ENCODE measurements around the gene PFKFB3. TPM values are rescaled to one million over a fixed set of nuclear protein-coding genes. Genes with fewer than 3 reads are reported as not detected.
A peak's percentile ranks its signal among the peaks of the same experiment; 100 is the strongest.

PFKFB3 gene
- total and polyA plus RNA-seq, 5 donors from 2014 or later: 2.8 to 96.3 (median 4.2) TPM

GRCh38 chr10:6217611-6218010 is 14.9 kb downstream of the PFKFB3 start:
- no peak for DNase-seq
- no peak overlapping the region for H3K27ac ChIP-seq (ENCODE audit: insufficient read depth, low read length, poor library complexity, severe bottlenecking)
- no peaks in the 10 kb centered on the region for H3K4me1 ChIP-seq (ENCODE audit: control insufficient read depth, insufficient read depth, low read length, poor library complexity, severe bottlenecking)
- H3K36me3 ChIP-seq (ENCODE audit: control insufficient read depth, insufficient read depth, low read length): peaks cover 86% of the 10 kb centered on the region
- ATAC-seq (ENCODE audit: low read depth in 2 of 2): no peak
- H3K36me3 Mint-ChIP-seq: peaks cover 39% of the 10 kb centered on the region
- no peaks in the 10 kb centered on the region for H3K27me3 Mint-ChIP-seq
- H3K4me3 ChIP-seq (ENCODE audit: low read depth, low read length): no peak overlapping the region
- no peaks in the 10 kb centered on the region for H3K9me3 Mint-ChIP-seq
- peaks cover 0 to 6% (median 2%) of the 10 kb centered on the region in 4 donors for H3K4me1 Mint-ChIP-seq
- no peak overlapping the region for H3K27ac Mint-ChIP-seq
- no peaks in the 10 kb centered on the region for H3K9me3 ChIP-seq (ENCODE audit: control insufficient read depth in 2 of 2, low read length in 2 of 2)
- no peaks in the 10 kb centered on the region for H3K27me3 ChIP-seq (ENCODE audit: control insufficient read depth, insufficient read depth, low read length)
- H3K4me3 Mint-ChIP-seq: no peak overlapping the region

GRCh38 chr10:6218692-6219493 is 16.2 kb downstream of the PFKFB3 start:
- Mint-ChIP-seq H3K27ac (peak overlapping the region in 1 of 3 donors; percentile 9), H3K9me3 (no peaks in the 10 kb centered on the region), H3K27me3 (no peaks in the 10 kb centered on the region), H3K4me3 (no peak overlapping the region), H3K4me1 (no peaks in the 10 kb centered on the region), H3K36me3 (peaks cover 35% of the 10 kb centered on the region)
- no peaks in the 10 kb centered on the region for H3K4me1 ChIP-seq (ENCODE audit: control insufficient read depth, insufficient read depth, low read length, poor library complexity, severe bottlenecking)
- ATAC-seq (ENCODE audit: low read depth in 2 of 2): no peak
- no peaks in the 10 kb centered on the region for H3K9me3 ChIP-seq (ENCODE audit: control insufficient read depth in 2 of 2, low read length in 2 of 2)
- H3K27ac ChIP-seq (ENCODE audit: insufficient read depth, low read length, poor library complexity, severe bottlenecking): no peak overlapping the region
- no peaks in the 10 kb centered on the region for H3K27me3 ChIP-seq (ENCODE audit: control insufficient read depth, insufficient read depth, low read length)
- peaks cover 91% of the 10 kb centered on the region for H3K36me3 ChIP-seq (ENCODE audit: control insufficient read depth, insufficient read depth, low read length)
- H3K4me3 ChIP-seq (ENCODE audit: low read depth, low read length): no peak overlapping the region
- DNase-seq: no peak

- Histone ChIP-seq H3K9me3 (ENCODE audit: control insufficient read depth in 2 of 2, low read length in 2 of 2) (no peaks in the 10 kb centered on the region), H3K36me3 (ENCODE audit: control insufficient read depth, insufficient read depth, low read length) (peaks cover 90% of the 10 kb centered on the region), H3K27ac (ENCODE audit: insufficient read depth, low read length, poor library complexity, severe bottlenecking) (no peak overlapping the region), H3K4me3 (ENCODE audit: low read depth, low read length) (no peak overlapping the region), H3K4me1 (ENCODE audit: control insufficient read depth, insufficient read depth, low read length, poor library complexity, severe bottlenecking) (no peaks in the 10 kb centered on the region), H3K27me3 (ENCODE audit: control insufficient read depth, insufficient read depth, low read length) (no peaks in the 10 kb centered on the region)
- no peak overlapping the region for H3K27ac Mint-ChIP-seq
- H3K9me3 Mint-ChIP-seq: no peaks in the 10 kb centered on the region
- peaks cover 37% of the 10 kb centered on the region for H3K36me3 Mint-ChIP-seq
- H3K4me3 Mint-ChIP-seq: no peak overlapping the region
- no peak for DNase-seq
- ATAC-seq (ENCODE audit: low read depth in 2 of 2): no peak
- no peaks in the 10 kb centered on the region for H3K27me3 Mint-ChIP-seq
- no peaks in the 10 kb centered on the region for H3K4me1 Mint-ChIP-seq
These were observed 16.7 kb downstream of the PFKFB3 start for GRCh38 chr10:6219494-6219836.

DNA sequence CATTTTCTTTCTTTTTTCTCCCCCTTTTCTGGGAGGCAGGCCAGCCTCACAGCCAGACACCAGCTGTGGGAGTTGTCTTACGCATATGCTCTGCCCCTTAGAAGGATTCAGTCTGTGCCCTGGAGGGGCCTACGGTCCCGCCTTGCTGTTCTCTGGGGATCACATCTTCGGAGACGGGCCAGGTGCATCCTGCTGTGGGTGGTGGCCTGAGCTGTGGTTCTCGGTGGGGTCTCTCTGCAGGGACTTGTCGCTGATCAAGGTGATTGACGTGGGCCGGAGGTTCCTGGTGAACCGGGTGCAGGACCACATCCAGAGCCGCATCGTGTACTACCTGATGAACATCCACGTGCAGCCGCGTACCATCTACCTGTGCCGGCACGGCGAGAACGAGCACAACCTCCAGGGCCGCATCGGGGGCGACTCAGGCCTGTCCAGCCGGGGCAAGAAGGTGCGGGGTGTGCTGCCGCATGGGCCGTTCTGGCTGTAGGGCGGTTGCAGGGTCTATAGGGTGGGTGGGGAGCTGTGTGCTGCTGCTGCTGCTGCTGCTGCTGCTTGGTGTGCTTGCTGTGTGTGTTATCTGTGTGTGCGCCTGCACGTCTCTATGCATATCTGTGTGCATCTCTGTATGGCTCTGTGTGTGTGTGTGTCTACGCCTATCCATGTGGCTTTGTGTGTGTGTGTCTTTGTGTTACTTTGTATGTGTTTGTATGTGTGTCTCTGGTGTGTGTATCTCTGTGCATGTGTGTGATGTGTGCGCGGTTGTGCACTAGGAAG is 17.9 kb downstream of the PFKFB3 start:
- peak overlapping the region in 1 of 3 donors; percentile 95 for H3K27ac Mint-ChIP-seq
- Histone ChIP-seq H3K9me3 (ENCODE audit: control insufficient read depth in 2 of 2, low read length in 2 of 2) (no peaks in the 10 kb centered on the region), H3K27me3 (ENCODE audit: control insufficient read depth, insufficient read depth, low read length) (no peaks in the 10 kb centered on the region), H3K4me3 (ENCODE audit: low read depth, low read length) (no peak overlapping the region), H3K36me3 (ENCODE audit: control insufficient read depth, insufficient read depth, low read length) (peaks cover 90% of the 10 kb centered on the region), H3K27ac (ENCODE audit: insufficient read depth, low read length, poor library complexity, severe bottlenecking) (no peak overlapping the region), H3K4me1 (ENCODE audit: control insufficient read depth, insufficient read depth, low read length, poor library complexity, severe bottlenecking) (no peaks in the 10 kb centered on the region)
- H3K36me3 Mint-ChIP-seq: peaks cover 40% of the 10 kb centered on the region
- DNase-seq (no peak), ATAC-seq (ENCODE audit: low read depth in 2 of 2) (no peak)
- H3K9me3 Mint-ChIP-seq: no peaks in the 10 kb centered on the region
- no peaks in the 10 kb centered on the region for H3K27me3 Mint-ChIP-seq
- peak overlapping the region in 1 of 4 donors; percentile 38 for H3K4me3 Mint-ChIP-seq
- no peaks in the 10 kb centered on the region for H3K4me1 Mint-ChIP-seq

DNA sequence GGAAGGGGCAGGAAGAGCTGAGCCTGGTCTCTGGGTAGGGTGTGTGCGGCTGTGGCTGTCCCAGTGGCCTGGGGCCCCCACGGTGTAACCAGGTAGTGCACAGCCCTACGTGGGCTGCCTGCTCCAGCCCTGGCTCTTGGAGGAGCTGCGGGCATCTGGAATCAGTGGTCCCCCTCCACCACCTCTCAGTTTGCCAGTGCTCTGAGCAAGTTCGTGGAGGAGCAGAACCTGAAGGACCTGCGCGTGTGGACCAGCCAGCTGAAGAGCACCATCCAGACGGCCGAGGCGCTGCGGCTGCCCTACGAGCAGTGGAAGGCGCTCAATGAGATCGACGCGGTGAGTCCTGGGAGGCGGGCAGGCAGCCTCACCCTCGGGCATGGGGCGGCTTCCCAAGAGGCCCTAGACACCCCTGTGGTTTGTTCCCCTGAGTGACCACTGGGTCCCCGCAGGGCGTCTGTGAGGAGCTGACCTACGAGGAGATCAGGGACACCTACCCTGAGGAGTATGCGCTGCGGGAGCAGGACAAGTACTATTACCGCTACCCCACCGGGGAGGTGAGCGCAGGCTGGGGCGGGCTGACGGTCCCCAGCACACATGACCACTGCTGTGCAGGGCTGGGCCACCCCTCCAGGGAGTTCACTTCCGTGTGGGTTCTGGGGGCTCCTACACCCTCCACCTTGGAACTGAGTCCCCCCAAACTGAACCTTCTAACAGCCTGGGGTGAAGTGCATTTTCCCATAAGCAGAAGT is 18.6 kb downstream of the PFKFB3 start:
- H3K27ac Mint-ChIP-seq: peak overlapping the region in 1 of 3 donors; percentile 95
- H3K4me3 ChIP-seq (ENCODE audit: low read depth, low read length): no peak overlapping the region
- peaks cover 0 to 2% (median 0%) of the 10 kb centered on the region in 4 donors for H3K4me1 Mint-ChIP-seq
- H3K9me3 ChIP-seq (ENCODE audit: control insufficient read depth in 2 of 2, low read length in 2 of 2): no peaks in the 10 kb centered on the region
- DNase-seq: no peak
- H3K36me3 Mint-ChIP-seq: peaks cover 41% of the 10 kb centered on the region
- no peak overlapping the region for H3K4me3 Mint-ChIP-seq
- H3K27me3 ChIP-seq (ENCODE audit: control insufficient read depth, insufficient read depth, low read length): no peaks in the 10 kb centered on the region
- H3K27ac ChIP-seq (ENCODE audit: insufficient read depth, low read length, poor library complexity, severe bottlenecking): no peak overlapping the region
- H3K36me3 ChIP-seq (ENCODE audit: control insufficient read depth, insufficient read depth, low read length): peaks cover 93% of the 10 kb centered on the region
- H3K27me3 Mint-ChIP-seq: no peaks in the 10 kb centered on the region
- peak in 1 of 2 donors; percentile 8 for ATAC-seq (ENCODE audit: low read depth in 2 of 2)
- H3K4me1 ChIP-seq (ENCODE audit: control insufficient read depth, insufficient read depth, low read length, poor library complexity, severe bottlenecking): no peaks in the 10 kb centered on the region
- H3K9me3 Mint-ChIP-seq: no peaks in the 10 kb centered on the region

DNA sequence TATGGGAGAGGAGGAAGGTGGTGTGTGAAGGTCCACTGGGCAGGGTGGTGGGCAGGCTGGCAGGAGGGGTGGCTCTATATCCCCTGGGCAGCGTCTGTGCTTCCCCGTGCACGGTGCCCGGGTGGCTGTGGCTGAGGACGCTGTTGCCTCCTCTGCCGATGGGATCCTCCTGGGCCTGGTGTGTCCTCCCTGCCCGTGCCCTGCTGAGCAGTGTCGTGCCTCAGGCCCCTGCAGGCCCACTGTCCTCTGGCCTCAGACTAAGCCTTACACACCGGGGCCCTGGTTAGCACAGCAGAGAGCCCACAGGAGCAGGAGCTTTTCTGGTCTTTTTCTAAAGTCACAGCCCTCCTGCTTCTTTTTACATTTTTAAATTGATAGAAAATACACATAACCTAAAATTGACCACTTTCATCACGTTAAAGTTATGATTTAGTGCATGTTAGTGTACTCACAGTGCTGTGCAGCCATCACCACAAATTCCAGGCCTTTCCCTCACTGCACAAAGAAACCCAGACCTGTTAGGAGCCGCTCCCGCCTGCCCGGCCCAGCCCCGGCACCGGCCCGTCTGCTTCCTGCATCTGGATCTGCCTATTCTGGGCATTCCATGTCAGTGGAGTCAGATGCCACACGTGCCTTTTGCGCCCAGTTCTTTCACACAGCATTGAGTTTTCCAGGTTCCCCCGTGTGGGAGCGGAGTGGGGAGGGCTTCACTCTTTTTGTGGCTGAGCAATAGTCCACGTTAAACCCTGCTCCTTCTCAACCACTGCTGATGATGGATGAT is 19.4 kb downstream of the PFKFB3 start:
- H3K4me3 Mint-ChIP-seq: no peak overlapping the region
- peaks cover 0 to 3% (median 0%) of the 10 kb centered on the region in 4 donors for H3K4me1 Mint-ChIP-seq
- Histone ChIP-seq H3K36me3 (ENCODE audit: control insufficient read depth, insufficient read depth, low read length) (peaks cover 88% of the 10 kb centered on the region), H3K27ac (ENCODE audit: insufficient read depth, low read length, poor library complexity, severe bottlenecking) (no peak overlapping the region), H3K4me1 (ENCODE audit: control insufficient read depth, insufficient read depth, low read length, poor library complexity, severe bottlenecking) (no peaks in the 10 kb centered on the region), H3K4me3 (ENCODE audit: low read depth, low read length) (no peak overlapping the region), H3K9me3 (ENCODE audit: control insufficient read depth in 2 of 2, low read length in 2 of 2) (no peaks in the 10 kb centered on the region), H3K27me3 (ENCODE audit: control insufficient read depth, insufficient read depth, low read length) (no peaks in the 10 kb centered on the region)
- ATAC-seq (ENCODE audit: low read depth in 2 of 2): no peak
- no peak overlapping the region for H3K27ac Mint-ChIP-seq
- DNase-seq: no peak
- H3K36me3 Mint-ChIP-seq: peaks cover 35% of the 10 kb centered on the region
- no peaks in the 10 kb centered on the region for H3K27me3 Mint-ChIP-seq
- no peaks in the 10 kb centered on the region for H3K9me3 Mint-ChIP-seq

DNA sequence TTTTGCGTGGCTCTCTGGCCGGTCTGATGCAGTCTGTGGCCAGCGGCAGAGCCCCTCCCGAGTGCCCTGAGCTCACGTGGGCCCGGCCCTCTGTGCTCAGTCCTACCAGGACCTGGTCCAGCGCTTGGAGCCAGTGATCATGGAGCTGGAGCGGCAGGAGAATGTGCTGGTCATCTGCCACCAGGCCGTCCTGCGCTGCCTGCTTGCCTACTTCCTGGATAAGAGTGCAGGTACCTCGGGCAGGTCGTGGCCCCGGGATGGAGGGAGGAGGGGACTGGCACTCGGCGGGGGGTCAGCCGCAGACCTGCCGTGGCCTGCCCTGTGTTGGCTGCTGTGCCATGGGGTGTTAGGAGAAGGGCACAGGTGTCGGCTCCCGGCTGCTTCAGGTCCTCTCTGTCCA is 20.0 kb downstream of the PFKFB3 start:
- peak overlapping the region in 1 of 3 donors; percentile 9 for H3K27ac Mint-ChIP-seq
- no peaks in the 10 kb centered on the region for H3K9me3 ChIP-seq (ENCODE audit: control insufficient read depth in 2 of 2, low read length in 2 of 2)
- no peak for ATAC-seq (ENCODE audit: low read depth in 2 of 2)
- no peaks in the 10 kb centered on the region for H3K9me3 Mint-ChIP-seq
- H3K4me1 Mint-ChIP-seq: peaks cover 0 to 3% (median 0%) of the 10 kb centered on the region in 4 donors
- H3K4me3 Mint-ChIP-seq: no peak overlapping the region
- H3K27ac ChIP-seq (ENCODE audit: insufficient read depth, low read length, poor library complexity, severe bottlenecking): no peak overlapping the region
- peaks cover 88% of the 10 kb centered on the region for H3K36me3 ChIP-seq (ENCODE audit: control insufficient read depth, insufficient read depth, low read length)
- H3K27me3 ChIP-seq (ENCODE audit: control insufficient read depth, insufficient read depth, low read length): no peaks in the 10 kb centered on the region
- no peak overlapping the region for H3K4me3 ChIP-seq (ENCODE audit: low read depth, low read length)
- peaks cover 34% of the 10 kb centered on the region for H3K36me3 Mint-ChIP-seq
- no peak for DNase-seq
- no peaks in the 10 kb centered on the region for H3K4me1 ChIP-seq (ENCODE audit: control insufficient read depth, insufficient read depth, low read length, poor library complexity, severe bottlenecking)
- no peaks in the 10 kb centered on the region for H3K27me3 Mint-ChIP-seq
